Activated CD4-positive, alpha-beta T cell treated with anti-CD3 and anti-CD28 coated beads, Interleukin-2, amount 50 U/mL, for 24 hours (primary cell): ENCODE results near the gene MAEA.
"Not testable (repeated sequence)": the region's sequence is repeated elsewhere in the genome, so short reads cannot be mapped to it uniquely, and the experiment has no call there.

Source experiments
- DNase-seq, 2 donors: peaks; one replicate each; pipeline ENCODE4 v3.0.0-alpha.2; 2020; ENCODE audit warnings: low read depth in 1 of 2, low spot score in 1 of 2

MAEA gene

DNA sequence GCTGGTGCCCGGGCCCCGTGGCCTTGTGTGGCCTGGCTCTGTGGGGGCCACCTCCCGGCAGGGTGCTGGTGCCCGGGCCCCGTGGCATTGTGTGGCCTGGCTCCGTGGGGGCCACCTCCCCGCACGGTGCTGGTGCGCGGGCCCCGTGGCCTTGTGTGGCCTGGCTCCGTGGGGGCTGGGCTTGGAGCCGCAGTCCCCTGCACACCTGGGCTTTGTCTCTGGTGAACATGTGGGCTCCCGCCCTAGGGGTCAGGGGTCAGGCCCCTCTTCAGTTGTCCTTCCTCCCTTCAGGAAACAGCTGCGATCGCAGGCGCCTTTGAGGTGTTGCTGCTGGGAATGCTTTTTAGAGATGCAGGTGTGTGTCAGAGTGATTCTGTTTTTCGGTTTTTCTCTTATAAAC, 74.5 kb downstream of the MAEA start:
- no peak for DNase-seq

DNA sequence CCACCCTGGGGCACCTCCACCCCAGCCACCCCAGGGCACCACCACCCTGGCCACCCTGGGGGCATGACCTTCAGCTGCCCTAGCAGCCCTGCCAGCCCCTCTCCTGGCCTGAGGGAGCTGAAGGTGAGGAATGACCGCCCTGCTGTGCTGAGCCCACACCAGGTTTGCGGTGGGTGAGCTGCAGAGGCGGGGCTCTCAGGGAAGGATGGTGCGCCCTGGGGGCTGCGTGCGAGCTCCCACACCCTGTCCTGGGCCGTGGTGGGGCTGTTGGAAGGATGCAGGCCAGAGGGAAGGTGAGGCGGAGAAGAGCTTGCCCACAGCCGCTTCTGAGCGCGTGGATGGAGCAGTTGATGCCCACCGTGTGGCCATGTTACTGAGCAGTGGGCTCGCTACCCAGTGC, 75.1 kb downstream of the MAEA start:
- no peak for DNase-seq

DNA sequence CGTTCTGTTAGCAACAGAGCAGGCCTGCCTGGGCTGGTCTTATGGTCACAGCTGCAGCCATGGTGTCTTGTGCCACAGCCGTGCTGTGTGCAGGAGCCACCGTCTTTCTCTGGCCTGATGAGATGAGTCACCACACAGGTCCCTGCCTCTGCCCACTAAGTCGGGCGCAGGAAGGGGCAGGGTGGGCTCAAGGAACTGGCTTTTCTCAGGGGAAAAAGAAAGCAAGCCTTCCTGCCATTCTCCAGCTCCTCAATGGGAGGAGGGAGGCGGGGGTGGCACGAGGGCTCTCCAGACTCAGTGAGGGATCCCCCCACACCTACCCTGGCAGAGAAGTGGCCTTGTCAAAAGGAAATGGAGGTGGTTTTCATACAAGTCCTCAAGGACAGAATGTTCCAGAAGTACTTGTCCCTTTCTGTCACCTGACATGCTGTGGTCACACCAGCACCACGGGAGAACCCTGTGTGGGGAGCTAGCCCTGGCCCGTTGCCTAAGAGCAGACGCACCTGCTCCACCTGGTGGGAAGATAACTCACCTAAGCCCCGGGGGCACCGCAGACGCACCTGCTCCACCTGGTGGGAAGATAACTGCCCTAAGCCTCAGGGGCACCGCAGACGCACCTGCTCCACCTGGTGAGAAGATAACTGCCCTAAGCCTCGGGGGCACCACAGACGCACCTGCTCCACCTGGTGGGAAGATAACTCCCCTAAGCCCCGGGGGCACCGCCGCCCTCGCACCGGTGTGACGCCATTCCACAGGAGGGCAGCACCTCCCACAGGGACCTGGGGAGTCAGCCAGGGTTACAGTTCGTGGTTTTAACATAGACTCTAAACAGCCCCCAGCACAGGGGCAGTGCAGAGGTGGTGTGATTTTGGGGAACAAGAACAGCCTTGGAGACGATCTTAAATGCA, 75.8 kb downstream of the MAEA start:
- DNase-seq: no peak

DNA sequence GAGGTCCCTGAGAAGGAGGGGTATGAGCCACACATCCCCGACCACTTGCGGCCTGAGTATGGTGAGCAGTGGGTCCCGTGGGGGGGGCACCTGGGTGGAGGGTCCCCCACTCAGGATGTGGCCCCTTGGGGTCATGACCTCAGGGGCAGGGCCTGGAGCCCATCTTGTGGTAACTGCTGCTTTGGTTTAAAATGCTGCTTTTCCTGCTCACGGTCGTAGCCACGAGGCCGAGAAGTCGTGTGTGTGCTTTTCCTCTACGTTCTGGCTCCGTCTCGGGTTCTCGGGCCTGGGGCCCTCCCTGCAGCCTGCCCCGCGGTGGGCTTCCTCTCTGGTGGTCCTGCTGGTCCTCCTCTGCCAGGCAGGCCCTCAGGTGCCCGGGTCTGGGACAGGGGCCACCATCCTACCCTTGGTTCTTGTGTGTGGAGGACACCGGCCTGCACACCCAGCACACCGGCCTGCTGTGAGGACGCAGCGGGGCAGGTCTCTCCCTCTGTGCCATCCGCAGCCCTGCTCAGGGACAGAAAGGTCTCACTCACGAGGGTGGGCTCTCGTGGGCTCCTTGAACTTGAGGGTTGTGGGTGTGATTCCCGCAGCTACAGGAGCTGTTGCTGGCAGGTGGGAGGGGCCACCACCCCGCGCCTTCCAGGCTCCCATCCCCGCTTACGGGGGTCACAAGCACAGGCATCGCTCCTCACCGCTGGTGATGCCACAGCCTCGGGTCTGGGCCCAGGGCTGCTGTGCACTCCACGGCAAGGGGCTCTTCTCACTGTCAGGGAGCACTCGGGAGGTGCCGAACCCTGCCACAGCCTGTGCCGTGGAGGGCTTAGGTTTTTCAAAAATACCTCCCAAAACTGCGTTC, 76.9 kb downstream of the MAEA start:
- DNase-seq: no peak

DNA sequence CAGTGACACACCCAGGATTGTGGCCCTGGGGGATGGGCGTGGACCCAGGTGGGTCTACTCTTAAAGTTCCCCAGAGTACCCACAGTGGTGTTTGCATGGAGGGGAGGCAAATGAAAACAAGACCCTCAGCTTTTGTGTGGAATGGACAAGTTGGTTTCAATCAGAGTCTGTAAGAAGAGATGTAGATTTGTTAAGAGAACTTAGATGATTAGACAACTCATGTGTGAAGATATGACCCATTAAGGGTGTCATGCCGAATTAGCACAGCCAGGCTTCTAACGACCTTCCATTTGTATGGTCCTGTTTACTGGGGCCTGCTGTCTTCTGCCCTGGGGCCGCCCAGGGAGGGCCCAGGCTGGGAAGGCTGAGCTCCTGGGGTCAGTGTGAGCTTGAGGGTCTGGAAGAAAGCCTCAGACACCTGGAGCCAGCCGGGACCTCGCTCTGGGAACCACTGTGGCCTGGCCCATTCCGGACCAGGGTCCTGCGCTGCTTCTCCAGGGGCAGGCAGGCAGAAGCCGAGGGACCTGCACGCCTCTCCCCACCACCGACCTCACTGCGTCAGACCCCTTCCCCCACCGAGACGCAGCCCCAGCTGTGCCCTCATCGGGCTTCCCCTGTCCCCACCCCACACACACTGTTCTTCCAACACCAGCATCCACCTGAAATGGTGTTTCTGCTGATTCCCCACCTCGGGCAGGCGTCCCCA, 77.7 kb downstream of the MAEA start:
- DNase-seq: no peak

DNA sequence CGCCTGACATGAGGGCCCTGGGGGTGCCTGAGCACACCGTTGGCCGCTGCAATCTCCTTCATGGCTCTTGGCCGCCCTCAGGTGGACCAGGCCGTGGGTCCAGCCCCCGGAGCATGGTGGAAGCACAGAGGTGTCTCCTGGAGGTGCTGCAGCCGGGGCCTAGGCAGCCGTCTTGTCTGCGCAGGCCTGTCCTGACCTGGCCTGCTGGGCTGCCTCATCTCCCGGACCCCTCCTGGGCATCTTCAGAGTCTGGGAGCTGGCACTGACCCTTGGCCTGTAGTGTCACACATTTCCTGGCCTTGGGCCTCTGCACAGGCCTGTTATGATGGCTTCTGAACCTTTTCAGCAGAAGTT, 78.2 kb downstream of the MAEA start:
- DNase-seq: no peak

DNA sequence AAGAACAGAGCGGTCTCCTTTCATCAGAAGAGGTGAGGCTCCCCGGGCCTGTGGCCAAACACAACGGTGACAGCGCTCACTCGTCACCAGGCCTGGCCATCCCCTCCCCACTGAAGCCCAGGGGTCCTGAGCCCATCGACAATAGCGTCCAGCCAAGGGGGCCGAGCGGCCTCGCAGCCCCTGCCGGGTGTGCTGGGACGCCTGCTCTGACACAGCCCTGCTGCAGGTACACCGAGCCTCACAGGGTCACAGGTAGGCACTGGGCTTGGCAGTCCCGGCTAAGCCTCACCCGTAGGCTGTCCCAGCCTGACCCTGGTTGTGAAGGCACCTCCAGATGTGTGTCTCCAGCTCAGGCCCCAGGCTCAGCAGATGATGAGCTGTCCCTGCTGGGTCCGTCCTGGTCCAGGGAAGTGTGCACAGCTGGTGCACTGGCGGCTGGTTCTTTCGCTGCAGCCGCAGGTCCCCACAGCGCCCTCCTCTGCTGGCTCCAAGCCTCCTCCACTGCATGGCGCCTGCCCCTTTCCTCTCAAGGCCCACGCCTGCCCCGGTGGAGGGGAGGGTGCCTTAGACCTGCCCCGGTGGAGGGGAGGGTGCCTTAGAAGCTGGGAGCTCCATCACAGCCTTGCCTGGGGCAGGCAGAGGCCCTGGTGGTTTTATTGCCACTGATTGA, 78.9 kb downstream of the MAEA start:
- DNase-seq: no peak

DNA sequence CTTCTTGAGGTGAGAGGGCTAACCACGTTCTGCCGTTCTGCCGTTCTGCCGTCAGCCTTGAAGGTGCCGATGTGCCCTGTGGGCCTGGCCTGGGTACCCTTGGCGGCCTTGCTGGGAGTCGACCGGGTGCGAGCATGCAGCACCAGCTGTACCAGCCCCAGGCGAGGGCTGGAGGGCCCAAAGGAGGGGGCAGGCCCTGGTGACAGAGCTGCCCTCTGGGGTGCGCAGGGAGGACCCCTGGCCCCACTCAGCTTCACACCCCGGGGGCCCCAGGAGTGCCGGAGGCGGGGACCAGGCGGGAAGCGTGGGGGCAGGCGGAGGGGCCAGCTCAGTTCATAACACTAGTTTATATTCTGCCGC, 79.4 kb downstream of the MAEA start:
- DNase-seq: no peak

DNA sequence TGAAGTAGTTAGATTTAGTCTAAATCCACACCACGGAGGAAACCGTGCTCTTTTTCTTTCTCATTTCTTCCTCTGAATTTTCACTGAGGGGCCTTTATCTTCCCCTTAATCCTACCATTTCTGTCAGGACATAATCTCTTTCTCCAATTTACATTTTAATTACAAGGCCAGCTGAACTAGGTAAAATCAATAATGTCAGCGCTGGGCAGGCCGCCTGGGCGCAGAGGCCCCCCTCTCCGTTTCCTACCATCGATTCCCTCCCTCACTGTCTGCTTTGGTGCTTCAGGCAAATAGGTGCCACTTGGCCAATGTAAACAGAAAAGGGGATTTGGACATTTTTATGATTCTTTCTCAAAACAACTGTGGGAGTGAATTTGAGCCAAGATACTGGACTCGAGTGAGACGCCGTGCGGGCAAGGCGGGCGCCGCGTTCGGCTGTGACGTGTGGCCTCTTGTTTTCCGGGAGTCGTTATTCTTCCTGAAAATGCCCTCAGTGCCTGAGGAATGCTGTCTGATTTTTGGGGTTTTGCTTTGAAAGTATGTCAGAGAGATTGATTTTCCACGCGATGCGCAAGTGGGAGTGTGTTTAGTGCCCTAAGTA, 79.9 kb downstream of the MAEA start:
- DNase-seq: no peak

DNA sequence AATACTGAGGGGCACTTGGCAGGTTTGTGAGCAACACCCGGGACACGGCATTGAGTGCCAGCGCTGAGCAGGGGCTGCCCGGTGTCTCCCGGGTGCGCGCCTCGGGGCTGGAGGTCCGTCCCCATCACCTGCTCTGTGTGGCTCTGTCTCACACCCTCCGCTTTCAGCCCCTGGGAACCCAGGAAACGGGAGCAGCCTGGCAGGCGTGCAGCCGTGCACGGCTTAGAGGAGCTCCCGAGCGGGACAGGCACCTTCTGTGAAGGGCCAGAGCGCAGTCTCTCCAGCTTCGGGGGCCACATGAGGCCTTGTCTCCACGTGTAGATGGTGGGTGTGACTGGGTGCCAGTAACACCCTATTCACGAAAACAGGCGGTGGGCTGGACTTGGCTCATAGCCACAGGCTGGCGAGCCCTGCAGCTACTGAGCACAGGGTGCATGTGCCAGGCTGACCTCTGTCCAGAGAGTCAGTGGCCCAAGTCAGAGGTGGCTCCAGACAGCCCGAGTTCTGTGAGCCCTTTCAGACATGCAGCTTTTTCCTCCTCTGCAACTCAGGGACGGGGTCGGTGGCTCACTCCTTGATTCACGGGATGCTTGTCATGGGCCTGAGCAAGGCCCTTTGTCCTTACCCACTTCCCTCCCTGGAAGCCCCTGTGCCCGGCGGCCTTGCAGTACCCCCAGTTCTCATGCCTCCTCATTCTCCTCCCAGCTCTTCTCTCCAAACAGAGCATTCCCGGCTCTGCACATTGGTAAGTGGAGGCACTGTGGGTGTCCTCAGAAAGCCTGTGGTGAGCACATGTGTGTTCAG, 80.8 kb downstream of the MAEA start:
- no peak for DNase-seq

DNA sequence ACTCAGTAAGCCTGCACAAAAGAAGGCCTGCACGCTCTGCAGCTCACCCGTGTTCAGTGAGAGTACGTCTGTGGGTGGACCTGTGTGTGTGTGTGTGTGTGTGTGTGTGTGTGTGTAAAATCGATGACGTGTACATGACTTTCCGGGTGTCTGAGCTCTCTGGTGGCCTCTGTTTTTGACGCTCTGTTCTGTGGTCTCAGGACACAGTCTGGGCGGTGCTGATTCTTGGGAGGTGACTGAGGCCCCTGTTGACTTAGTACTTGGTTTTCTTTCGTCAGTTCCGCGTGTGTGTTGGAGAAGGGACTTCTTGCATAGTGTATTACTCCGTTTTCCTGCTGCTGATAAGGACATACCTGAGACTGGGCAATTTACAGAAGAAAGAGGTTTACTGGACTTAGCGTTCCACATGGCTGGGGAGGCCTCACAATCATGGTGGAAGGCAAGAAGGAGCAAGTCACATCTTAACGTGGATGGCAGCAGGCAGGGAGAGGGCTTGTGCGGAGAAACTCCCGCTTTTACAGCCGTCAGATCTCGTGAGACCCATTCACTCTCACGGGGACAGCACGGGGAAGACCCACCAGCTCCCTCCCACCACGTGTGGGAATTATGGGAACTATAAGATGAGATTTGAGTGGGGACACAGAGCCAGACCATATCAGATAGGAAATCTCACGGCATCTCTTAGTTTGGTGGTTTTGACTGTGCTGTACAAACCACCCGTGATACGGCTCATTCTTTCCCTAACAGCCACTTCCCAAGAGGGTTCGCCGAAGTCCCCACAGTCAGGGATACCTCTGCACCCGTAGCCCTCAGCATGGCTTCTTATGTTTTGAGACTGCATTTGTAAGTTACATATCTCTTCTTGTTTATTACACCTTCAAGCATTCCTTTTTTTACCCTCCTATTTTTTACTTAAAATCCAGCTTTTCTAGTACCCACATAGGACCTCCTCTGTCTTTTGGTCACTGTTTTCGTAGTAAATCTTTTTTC, 81.8 kb downstream of the MAEA start:
- no peak for DNase-seq

DNA sequence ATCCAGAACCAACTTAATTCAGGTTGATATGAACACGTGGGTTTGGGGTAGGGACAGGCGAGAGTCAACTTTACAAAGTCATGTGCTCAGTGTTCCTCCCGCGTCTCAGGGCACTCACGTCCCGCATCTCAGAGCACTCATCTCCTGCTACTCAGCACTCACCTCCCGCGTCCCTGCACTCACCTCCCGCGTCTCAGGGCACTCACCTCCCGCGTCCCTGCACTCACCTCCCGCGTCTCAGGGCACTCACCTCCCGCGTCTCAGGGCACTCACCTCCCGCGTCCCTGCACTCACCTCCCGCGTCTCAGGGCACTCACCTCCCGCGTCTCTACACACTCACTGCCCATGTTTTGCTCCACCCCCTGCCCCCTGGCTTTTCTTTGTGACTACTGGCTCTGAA, 82.9 kb downstream of the MAEA start:
- not testable (repeated sequence) for DNase-seq

DNA sequence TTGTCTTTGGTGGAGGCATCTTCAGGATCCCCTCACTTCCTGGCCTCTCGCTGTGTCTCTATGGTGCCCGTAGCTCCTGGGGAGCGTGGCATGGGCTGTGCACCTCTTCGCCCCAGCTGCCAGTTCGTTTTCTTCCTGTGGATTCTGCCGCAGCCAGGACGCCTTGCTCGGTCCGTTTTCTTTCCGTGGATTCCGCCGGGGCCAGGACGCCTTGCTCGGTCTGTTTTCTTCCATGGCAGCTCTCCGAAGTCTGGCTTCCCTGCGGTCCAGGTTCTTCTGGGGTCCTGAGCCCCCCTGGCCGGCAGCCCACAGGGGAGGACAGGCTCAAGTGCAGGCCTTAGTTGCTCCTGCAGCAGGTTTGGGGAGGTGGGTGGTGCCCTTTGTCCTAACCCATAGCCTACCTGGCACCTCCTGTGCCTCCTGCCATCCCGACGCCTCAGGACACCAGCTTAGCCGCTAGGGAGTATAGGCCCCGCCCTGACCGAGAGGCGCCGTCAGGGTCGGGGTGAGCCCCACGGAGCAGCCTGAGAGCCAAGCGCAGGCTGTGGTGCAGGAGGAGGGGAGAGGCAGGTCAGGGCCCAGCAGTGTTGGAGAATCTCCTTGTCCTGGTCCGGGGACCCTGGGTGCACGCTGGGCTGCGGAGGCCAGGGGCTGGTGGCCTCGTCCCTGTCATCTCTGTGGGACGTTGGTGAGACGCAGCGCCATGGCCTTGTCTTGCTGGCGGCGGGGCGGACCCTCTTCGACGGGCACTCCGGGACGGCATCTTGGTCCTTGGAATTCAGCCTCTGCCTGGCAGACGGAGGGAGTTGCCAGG, 84.4 kb downstream of the MAEA start:
- DNase-seq: no peak

DNA sequence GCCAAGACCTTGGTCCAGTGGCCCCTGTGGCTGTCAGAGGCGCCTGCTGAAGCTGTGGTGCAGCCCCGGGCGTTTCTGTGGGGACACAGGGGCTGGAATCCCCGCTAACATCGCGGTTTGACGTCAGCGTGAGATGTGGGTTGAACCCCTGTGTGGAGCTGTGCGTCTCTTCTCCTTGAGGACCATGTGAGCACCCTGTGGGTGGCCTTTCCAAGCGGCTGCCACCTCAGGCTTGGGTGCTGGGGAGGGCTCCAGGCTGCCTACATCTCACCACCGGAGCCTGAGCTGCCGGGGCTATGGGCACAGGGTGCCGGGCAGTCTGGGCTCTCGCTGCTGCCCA, 85.0 kb downstream of the MAEA start:
- DNase-seq: no peak

DNA sequence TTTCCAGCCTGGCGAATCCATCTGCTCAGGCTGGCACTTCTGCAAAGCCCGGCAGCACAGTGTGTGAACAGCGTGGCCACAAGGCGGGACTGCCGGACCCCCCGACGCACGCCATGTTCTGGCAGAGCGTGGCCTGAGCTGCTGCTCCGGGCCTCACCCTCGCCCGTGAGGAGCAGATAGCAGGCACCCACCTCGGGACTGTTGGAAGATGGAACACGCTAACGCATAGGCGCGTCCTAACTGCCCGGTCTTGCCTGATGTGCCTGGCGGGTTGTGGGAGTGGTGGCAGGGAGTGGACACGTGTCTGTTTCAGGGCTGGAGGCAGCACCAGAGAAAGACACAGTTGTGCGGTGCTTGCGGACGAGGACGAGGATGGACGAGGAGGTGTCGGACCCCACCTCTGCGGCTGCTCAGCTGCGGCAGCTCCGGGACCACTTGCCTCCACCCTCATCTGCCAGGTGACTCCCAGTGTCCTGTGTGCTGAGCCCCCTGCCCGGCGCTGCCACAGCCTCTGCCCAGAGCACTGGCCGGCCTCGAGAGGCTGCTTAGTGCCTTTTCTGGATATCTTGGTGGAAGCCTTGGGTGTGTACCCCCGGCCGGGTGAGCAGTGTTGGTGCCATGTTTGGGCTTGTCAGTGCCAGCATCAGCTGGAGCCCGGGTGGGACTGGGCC, 85.5 kb downstream of the MAEA start:
- DNase-seq: no peak

DNA sequence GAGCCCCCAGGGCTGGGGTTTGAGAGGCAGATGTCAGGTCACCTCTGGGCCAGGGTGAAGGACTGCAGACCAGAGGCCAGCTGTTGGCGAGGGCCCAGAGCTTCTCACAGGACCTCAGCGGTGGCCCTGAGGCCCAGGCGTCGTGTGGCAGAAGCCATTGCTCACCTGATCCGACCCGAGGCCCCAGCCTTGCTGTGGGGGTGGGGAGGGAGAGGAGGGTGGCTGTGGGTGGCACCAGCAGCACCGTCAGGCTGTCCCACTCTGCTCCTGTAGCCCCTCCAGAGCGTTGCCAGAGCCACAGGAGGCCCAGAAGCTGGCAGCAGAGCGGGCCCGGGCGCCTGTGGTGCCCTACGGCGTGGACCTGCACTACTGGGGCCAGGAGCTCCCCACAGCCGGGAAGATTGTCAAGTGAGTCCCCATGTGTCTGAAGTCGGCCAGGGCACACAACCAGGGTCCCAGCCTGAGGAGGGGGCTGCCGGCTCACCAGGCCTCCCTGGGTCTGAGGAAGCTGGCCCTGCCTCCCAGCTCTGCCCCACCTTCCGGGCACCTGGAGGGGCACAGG, 86.2 kb downstream of the MAEA start:
- no peak for DNase-seq

DNA sequence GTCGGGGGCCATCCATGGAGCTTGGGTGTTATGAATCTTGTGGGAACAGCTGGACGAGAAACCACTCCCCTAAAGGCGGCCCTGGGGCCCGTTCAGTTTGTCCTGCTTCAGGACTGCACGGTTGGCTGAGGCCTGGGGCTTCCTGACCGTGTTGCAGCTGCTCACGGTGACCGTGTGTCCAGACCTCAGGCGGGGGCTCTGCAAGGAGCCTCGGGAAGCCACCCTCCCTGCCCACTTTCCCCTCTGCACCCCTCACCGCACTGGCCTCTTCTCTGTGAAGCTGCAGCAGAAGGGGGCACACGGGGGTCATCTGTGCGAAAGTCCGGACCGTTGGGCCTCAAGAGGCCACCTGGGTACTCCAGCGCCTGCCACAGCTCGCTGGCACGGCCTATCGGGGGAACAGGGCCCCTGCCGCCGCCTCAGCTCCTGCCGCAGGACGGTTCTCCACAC, 86.7 kb downstream of the MAEA start:
- DNase-seq: no peak
